8988T (cell line): Measurements from ENCODE around the gene RTN4.

Source experiments
- DNase-seq: peaks from one replicate; pipeline ENCODE4 v3.0.0; 2011

The RTN4 gene

DNA sequence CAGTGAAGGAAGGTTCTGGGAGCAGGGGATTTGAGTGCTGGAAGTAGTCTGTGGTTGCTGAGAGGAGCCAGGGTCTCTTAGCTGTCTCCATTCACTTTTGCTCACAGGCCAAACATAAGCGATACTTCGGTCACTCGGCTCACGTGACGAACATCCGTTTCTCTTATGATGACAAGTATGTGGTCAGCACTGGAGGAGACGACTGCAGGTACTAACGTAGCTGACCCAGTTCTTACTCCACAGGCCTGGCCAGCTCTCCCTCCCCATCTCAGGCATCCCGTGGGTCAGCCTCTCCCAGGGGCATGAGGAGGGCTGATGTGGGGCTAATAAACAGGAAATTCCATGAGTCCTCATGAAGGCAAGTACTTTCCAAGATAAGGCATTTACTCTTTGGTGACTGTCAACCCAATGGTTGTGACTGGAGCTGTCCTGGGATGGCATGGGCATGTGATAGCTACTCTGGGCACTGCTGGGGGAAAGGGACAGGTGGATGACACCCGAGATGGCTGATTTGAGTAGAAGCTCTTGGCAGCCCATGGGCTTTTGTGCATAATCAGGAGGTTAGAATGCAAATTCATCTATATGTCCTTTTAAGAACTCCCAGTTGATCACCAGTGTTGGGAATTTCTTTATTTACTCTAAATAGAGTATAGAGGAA, 81.6 kb downstream of the RTN4 start:
- no peak for DNase-seq

DNA sequence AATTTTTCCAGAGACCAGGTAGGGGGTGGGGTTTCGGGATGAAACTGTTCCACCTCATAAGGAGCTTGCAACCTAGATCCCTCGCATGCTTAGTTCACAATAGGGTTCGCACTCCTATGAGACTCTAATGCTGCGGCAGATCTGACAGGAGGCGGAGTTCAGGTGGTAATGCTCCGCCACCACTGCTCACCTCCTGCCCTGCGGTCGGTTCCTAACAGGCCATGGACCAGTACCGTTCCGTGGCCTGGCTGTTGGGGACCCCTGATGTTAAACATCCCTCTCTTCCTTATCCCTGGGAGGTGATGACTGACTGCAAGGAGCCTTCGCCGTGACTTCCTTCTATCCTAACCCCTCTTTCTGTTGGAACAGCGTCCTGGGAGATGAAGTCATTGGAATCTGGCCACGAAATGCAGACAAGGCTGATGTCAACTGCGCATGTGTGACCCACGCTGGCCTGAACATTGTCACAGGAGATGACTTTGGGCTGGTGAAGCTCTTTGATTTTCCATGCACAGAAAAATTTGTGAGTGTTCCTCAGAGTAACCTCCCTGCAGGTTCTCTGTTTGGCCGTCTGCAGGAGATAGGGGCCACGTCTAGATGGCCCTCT, 82.4 kb downstream of the RTN4 start:
- DNase-seq = no peak

DNA sequence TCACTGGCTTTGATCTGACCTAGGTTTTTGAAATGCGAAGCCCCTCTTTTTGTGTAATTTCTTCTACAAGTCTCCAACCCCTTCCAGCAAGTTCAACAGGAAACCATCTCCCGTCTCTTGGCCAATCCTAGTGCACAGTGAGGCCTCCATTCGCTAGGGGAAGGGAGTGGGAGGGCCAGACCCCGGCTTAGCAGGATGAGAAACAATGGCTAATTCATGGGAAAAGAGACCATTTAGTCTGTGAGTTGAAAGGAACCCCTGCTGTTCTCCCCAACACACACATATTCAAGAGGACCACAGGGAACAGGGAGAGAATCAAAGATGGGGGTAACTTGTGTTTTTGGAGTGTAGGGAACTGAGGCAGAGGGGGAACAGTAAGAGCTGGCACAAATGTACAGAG, 83.0 kb downstream of the RTN4 start:
- DNase-seq = no peak

DNA sequence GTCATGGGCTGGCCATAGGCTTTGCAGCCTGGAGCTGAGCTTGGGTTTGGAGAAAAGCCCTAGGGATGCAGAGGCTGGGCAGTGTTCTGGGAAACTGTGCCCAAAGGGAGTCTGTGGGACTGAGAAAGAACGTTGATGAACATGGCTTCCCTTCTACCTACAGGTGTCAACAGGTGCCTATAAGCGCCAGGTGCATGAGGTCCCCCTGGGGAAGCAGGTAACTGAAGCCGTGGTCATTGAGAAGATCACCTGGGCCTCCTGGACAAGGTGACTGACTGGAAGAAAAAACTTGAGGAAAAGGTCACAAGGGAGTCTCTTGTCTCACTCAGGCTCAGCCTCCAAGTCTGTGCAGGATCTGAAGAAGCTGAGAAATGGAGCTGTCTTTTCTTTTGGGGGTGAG, 83.4 kb downstream of the RTN4 start:
- DNase-seq = no peak

DNA sequence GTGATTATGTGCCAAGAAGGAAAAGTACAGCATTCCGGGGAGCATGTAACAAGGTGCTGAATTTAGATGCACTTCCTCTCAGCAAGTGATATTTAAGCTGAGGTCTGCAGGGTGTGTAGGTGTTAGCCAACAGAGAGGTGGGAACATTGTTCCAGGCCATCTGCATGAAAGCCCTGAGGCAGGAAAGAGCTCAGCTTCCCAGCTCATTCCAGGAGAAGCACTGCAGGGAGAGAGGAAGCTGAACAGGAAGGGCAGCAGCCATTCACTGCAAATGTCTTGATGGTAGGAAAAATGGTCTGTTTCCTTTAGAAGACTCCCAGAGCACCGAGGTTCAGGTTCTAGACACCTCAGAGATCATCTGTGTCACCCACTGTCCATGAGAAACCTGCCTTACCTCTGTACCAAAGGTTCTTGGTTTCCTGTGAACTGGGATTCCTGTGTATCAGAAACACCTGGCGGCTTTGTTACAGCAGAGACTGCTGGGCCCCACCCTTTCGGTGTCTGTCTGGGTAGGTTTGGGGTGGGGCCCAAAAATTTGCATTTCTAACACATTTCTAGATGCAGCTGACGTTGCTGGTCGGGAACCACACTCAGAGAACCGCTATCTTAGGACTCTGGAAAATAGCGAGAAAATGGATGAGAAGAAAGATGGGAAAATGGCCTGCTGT, 84.0 kb downstream of the RTN4 start:
- DNase-seq = no peak

DNA sequence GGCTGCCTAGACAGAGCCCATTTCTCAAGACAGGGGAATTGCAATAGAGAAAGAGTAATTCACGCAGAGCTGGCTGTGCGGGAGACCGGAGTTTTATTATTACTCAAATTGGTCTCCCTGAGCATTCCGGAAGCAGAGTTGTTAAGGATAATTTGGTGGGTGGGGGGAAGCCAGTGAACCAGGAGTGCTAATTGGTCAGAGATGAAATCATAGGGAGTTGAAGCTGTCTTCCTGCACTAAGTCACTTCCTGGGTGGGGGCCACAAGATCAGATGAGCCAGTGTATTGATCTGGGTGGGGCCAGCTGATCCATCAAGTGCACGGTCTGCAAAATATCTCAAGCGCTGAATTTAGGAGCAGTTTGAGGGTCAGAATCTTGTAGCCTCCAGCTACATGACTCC, 84.8 kb downstream of the RTN4 start:
- DNase-seq = no peak

DNA sequence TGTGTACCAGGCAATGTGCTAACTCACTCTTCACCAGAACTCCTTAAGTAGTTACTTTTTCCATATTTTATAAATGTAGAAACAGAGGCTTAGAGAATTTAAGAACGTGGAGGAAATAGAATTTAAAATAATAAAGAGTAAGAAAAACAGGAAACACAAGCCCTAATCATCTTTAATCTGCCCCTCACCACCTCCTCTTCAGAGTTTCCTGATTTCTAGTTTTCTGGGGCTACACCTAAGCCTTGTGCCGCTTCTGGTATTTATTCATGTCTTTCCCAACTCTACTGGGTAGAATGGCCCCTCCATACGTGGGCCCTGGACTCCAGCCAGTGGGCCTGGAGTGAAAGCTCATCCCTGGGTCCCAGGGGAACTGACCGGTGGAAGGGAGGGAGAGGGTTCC, 85.4 kb downstream of the RTN4 start:
- DNase-seq = no peak

DNA sequence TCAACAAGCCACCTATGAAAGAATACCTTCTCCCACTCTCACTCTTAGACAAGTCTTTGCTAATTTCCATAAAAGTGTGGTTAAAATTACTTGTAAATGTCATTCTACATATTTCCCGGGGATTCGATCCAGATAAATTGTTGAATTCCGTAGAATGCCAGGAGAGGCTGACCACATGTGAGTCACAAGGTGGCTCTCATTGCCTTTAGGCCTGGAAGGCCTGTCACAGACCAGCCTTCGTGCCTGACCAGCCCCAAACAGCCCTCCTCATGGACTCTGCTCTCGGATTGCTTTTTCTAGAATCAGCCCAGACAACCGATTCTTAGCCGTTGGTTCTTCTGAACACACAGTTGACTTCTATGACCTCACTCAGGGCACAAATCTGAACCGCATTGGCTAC, 86.0 kb downstream of the RTN4 start:
- DNase-seq = no peak

DNA sequence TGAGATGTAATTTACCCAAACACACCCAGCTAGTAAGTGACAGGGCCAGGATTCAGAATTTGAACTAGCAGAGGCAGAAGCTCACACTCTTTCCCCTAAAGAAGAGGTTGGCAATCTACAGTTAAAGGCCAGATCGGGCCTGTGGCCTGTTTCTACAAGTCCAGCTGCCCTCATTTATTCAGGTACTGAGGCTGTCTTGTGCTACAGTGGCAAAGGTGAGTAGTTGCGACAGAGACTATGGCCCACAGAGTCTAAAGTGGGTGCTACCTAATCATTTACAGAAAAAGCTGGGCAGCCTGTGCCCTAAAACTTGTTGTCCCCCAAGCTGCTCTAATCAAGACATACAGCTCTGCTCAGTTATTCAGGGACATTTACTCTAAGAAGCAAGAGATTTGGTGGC, 86.8 kb downstream of the RTN4 start:
- no peak for DNase-seq

DNA sequence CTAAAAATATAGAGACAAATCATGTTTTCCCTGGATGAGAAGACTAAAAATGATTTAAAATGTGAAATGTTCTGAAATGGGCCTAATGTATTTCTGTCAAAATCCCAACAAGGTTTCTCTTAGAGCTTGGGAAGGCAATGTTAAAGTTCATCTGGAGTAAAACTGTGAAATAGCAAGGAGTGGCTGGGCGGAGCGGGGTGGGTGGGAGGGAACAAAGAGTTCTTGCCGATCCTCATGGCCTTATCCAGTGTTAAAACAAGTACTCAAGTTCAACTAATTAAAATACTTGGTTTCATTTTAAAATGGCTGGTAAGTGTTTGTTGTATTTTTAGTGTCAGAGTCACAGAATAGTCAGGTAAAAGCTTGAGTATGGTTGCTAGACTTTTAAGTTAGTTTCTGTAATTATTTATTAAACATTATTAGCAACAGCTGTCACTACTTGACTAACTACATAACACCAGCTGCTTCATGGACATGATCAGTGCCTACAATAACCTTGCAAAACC, 87.3 kb downstream of the RTN4 start:
- no peak for DNase-seq

DNA sequence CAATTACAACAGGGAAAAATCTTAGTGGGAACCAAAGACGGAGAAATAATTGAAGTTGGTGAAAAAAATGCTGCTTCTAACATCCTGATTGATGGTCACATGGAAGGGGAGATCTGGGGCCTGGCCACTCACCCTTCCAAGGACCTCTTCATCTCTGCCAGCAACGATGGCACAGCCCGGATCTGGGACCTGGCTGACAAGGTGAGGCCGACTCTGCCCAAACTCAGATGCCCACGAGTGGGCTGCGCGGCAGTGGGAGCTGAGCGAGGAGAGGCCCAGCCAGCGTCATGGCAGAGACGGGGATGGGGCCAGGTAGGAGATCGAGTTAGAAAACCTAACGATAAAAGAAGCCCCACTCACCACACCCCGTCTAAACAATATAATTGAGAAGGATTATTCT, 87.7 kb downstream of the RTN4 start:
- no peak for DNase-seq

DNA sequence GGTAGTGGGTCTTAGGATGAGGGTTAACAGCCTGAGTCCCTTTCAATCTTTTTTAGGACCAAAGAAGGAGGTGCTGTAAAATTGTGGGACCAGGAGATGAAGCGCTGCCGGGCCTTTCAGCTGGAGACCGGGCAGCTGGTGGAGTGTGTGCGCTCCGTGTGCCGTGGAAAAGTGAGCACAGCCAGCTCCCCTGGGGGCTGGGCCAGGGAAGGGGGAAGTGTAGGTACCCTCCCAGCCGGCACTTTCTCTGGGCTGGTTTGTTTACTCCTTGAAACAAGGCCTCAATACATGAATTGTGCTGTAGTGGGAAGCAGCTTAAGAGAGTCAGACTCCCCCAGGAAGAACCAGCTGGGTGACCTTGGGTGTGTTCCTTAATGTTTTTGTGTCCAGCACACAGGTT, 90.1 kb downstream of the RTN4 start:
- DNase-seq = no peak

DNA sequence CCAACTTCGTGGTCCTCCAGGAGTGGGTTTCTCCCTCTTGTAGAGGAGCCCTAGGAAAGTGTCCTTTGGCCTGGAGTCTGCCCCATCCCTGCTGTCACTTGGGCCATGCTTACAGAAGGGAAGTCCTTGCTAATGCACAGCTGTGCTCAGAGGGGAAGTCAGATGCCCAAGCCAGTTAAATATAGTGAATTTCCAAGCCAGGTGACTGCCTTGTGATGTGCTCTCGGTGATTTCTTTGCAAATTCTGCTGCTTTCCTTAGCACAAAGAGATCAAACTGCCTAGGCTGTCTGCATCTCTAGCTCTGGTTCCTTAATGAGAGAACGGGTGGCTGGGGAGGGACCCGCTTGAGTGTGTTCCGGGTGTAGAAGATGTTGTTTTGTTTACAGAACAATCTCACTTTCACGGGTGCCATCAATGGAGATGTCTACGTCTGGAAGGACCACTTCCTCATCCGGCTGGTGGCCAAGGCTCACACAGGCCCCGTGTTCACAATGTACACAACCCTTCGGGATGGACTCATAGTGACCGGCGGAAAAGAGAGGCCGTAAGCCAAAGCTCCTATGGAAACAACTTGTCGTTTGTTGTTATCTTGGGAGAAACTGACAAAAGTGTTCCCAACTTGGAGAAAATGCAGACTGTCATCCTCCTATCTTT, 91.4 kb downstream of the RTN4 start:
- no peak for DNase-seq

DNA sequence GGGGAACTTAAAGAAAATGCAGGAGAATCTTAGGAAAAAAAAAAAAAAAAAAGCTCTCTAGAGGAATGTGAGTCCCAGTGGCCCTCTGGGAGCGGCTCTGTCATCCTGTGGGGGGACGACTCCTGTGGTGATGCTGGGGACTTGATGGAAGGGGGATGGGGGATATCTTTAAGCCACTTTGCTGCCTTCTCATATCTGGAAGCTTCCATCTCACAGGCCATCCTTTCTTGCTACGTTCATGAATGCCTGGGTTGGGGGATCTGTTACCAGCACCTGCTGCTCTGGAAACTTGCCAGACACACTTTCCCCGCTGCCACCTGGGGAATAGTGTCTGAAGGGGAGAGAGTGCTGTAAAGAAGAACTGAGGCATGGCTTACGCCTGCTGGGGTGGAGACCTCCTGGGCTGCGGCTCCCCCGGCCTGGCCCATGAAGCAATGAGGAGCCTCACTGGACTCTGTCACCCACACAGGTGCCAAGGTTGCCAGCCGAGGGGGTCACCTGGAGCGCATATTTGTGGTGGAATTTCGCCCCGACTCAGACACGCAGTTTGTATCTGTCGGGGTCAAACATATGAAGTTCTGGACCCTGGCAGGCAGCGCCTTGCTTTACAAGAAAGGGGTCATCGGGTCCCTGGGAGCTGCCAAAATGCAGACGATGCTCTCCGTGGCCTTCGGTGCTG, 92.8 kb downstream of the RTN4 start:
- DNase-seq = no peak

DNA sequence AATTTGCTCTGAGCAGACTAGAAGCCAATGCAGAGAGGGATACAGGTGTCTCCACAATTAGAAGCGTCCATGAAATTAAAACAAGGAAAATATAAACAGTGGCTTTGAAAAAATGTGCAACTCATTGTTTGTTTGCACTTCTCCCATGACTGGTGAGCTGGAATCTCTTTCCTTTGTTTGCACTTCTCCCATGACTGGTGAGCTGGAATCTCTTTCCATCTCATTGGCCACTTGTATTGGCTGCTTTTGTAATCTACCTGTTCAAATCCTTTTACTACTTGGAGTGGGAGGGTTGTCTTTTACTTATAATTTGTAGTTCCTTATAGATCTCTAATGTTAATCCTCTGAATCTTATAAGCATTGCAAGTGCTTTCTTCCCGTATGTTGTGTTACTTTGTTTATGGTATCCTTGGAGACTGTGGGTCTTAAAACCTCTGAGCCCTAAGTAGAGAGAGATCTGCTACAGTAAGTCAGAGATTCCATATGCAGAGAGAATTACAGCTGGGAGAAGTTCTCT, 94.1 kb downstream of the RTN4 start:
- no peak for DNase-seq

DNA sequence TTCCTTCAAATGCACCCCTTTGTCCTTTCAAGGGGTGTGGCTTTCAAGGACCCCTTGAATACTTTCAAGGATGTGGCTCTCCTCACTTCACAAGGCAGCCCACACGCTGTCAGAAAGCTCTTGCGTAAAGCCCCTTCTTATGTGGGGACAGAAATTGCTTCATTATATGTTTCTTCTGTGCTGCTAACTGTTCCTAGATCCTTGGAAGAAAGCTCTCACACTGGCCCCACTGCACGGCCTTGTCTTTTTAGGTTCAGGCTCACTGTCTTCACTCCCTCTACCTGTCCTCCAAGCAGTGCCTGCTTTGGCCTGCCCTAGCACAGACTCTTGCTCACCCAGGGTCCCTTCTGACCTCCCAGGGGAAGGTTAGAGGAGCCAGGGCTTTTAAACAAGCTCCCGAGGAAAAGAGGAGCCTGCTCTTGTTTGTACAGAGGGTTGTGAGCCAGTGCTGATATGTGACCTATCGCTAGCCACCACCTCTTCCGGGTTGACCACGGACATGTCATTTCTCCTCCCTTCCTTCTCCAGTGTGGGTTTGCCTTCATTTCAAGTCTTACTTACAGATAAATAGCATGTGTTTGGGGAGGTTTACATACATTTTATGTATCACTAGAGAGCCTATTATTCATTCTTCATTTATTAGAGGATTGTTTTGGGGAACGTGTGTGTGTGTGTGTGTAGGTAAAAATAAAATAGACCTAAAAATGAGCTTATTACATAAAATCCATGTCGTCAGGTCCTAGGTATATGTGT, 94.7 kb downstream of the RTN4 start:
- no peak for DNase-seq

DNA sequence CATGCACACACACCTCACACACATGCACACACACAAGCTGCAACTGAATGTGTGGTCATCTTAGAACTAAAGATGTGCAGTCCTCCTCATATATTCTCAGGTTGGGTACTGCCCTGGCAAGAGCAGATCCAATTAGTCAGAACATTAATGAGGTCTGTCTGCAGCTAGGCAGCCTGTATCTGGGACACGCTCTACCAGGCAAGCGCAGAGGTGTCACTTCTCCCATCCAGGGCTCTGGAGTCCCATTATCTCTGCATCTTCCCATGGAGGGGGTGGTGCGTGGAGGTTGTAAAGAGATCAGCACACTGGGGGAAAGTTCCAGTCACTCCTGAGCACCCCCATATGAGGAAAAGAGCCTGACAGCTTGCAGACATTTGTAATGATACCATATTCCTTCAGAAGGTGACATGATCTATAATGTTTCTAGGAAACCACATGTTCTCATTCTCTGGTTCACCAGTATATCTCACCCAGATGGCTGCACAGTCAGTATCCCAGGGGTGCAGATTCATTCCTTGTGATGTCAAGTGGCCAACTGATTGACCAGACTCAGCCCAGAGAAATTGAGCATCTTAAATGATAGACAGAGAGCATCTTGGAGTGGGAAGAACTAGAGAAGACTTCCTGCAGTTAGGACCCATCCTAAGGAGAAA, 95.4 kb downstream of the RTN4 start:
- DNase-seq = no peak

DNA sequence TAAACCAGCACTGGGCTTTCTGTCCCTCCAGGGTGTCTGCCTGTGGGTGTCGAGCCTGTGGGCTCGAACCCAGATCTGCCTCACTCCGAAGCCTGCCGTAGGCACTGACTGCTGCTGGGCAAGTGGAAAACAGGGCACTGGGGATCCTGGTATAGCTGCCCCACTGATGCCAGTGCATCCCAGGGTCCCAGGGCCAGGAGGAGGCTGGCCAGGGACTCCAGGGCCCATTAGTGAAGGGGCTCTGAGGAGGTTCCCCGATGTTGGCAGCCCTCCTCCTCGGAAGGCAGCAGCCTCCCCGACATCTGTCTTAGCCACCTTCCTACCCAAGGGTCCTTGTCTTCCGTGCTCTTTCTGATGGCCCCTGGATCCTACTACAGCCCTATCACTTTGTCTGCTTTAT, 96.1 kb downstream of the RTN4 start:
- no peak for DNase-seq

DNA sequence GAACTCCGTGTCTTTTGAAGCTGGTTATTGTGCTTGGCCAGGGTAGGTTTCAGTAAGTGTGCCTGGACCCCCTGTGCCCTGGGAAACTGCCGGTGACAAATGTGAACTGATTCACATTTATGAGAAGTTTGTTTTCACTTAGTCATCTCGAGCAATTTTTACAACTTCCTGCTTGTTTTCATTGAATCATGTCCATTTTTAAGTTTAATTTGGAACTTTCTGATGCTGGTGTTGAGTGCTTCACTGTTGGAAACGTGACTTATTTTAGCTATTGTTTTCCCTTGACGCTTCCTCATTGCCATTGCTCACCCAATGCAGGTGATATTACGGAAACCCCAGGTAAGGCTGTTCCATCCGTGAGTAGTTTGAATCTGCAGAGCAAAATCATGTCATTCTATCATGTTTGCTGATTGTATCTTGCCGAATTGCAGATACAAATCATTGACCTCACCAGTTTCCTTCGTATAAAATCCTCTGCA, 97.2 kb downstream of the RTN4 start:
- no peak for DNase-seq

DNA sequence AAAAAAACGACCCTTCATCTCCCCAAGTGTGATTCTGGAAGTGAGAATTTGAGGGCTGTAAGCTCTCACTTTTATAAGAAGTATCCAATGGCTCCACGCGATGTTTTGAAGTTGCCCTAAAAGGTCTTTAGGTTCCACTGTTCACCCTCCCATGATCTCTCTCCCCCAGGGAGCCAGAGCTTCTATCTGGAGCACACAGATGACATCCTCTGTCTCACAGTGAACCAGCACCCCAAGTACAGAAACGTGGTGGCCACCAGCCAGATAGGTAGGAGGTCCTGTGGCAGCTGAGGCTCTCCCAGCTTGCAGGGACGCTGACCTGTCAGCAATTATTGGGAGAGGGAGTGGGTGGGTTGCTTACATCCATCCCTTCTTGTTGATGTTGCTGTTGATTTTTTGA, 97.8 kb downstream of the RTN4 start:
- no peak for DNase-seq

DNA sequence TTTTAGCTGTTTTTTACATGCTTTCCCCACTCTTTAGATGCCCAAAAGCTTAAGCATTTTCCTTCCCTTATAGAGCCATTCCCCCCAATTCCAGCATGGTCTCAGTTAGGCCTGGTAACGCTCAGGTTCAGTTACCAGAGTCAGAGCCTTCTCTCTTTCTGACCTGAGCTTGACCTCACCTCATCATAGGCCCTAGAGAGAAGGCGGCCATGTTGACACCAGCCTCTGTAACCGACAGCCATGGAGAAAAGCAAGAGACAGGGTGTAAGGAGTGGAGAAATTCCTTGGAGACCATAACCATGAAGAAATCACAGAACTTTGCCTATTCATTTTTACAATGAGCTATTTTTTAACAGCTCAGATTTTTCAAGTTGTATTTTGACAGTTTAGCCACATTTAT, 99.4 kb downstream of the RTN4 start:
- no peak for DNase-seq

DNA sequence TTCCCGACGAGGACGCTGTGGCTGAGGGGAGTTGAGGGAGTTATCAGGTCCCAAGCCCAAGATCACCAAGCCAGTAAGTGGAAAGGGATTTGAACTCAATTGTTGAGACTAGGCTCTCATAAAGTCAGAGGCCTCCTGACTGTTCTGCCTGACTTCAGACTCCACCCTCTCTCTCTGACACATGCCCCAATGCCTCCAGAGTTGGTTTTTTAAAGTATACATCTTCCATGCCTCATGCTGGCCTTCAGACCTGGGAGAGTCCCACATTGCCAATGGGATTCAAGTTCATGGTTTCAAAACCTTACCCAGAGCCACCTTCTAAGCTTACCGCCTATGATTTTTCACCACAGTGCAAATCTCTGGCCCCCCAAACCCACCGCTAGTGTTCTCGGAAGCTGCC, 100.8 kb downstream of the RTN4 start:
- no peak for DNase-seq
